CD14-positive monocyte (primary cell): Measurements from ENCODE around the gene SHROOM3. TPM values are rescaled to one million over a fixed set of nuclear protein-coding genes. Genes with fewer than 3 reads are reported as not detected.
A peak's percentile ranks its signal among the peaks of the same experiment; 100 is the strongest.

Experiments used
- DNase-seq, 3 donors: peaks; one replicate each; pipeline ENCODE4 v3.0.0-alpha.2; 2011 to 2022
- H2AFZ ChIP-seq: 2 replicates; pipeline ENCODE4 v1.6.0; 2012; ENCODE audit warnings: mild to moderate bottlenecking, low read depth, low read length, inconsistent platforms; ENCODE audit not compliant: insufficient read depth, poor library complexity, severe bottlenecking
- H3K27ac ChIP-seq, 2 donors: 1 replicate in 1 of 2; 2 replicates in 1 of 2; pipeline ENCODE4 v1.5.1; 2012 to 2013; ENCODE audit warnings: low read length in 2 of 2, control low read depth in 1 of 2, inconsistent platforms in 1 of 2, low read depth in 1 of 2, mild to moderate bottlenecking in 1 of 2
- H3K27me3 ChIP-seq, 2 donors: one replicate each; pipeline versions ENCODE4 v1.6.0 to v1.6.1; 2011 to 2013; ENCODE audit warnings: low read length in 2 of 2; ENCODE audit not compliant: control insufficient read depth in 2 of 2, insufficient read depth in 2 of 2
- H3K36me3 ChIP-seq, 2 donors: replicated peaks in 1 of 2; 1 replicate in 1 of 2; 2 replicates in 1 of 2; pipeline versions ENCODE4 v1.5.1 to v1.6.1; 2012 to 2013; ENCODE audit warnings: low read length in 2 of 2, control low read depth in 1 of 2, inconsistent platforms in 1 of 2, mild to moderate bottlenecking in 1 of 2; ENCODE audit not compliant: insufficient read depth in 2 of 2, control insufficient read depth in 1 of 2
- H3K4me1 ChIP-seq, 2 donors: 1 replicate in 1 of 2; 2 replicates in 1 of 2; pipeline versions ENCODE4 v1.5.1 to v1.6.1; 2012 to 2013; ENCODE audit warnings: low read length in 2 of 2, control low read depth in 1 of 2, inconsistent platforms in 1 of 2, mild to moderate bottlenecking in 1 of 2, moderate library complexity in 1 of 2; ENCODE audit not compliant: insufficient read depth in 2 of 2, control insufficient read depth in 1 of 2
- H3K4me2 ChIP-seq: replicated peaks from 2 replicates; pipeline ENCODE3; 2012; ENCODE audit warnings: low read length, moderate library complexity, mild to moderate bottlenecking; ENCODE audit not compliant: poor library complexity, severe bottlenecking; ENCODE audit errors: extremely low read depth
- H3K4me3 ChIP-seq, 3 experiments: fragments of 200-600 bp in 1 of 3; sonication (generic) in 1 of 3; replicated peaks in 1 of 3; 1 replicate in 2 of 3; 2 replicates in 1 of 3; pipeline ENCODE4 v1.5.1; 2011 to 2013; ENCODE audit warnings: low read length in 3 of 3, mild to moderate bottlenecking in 3 of 3, control low read depth in 2 of 3, low read depth in 2 of 3, inconsistent platforms in 1 of 3, moderate library complexity in 1 of 3
- H3K79me2 ChIP-seq: 2 replicates; pipeline ENCODE4 v1.6.0; 2012; ENCODE audit warnings: mild to moderate bottlenecking, control low read depth, inconsistent platforms, low read length, moderate library complexity; ENCODE audit not compliant: insufficient read depth
- H3K9ac ChIP-seq: 2 replicates; pipeline ENCODE4 v1.6.0; 2017; ENCODE audit warnings: low read length, mild to moderate bottlenecking; ENCODE audit not compliant: insufficient read depth, poor library complexity, severe bottlenecking
- H3K9me3 ChIP-seq, 2 donors: replicated peaks in 1 of 2; 1 replicate in 1 of 2; 2 replicates in 1 of 2; pipeline versions ENCODE4 v1.5.1 to v1.6.1; 2012 to 2013; ENCODE audit warnings: low read length in 2 of 2, control low read depth in 1 of 2; ENCODE audit not compliant: control insufficient read depth in 1 of 2, insufficient read depth in 1 of 2
- H4K20me1 ChIP-seq: 2 replicates; pipeline ENCODE4 v1.6.0; 2012; ENCODE audit warnings: mild to moderate bottlenecking, low read length, control low read depth, moderate library complexity; ENCODE audit not compliant: insufficient read depth
- H3K27ac Mint-ChIP-seq, 7 donors: one replicate each; pipeline ENCODE4 v1.8.0; 2020; ENCODE audit warnings: mild to moderate bottlenecking in 7 of 7, mixed read lengths in 7 of 7, moderate library complexity in 6 of 7, inconsistent platforms in 2 of 7
- H3K27me3 Mint-ChIP-seq, 3 donors: one replicate each; pipeline ENCODE4 v1.8.0; 2021 to 2022; ENCODE audit warnings: low read depth in 3 of 3, mild to moderate bottlenecking in 3 of 3, mixed read lengths in 3 of 3, moderate library complexity in 3 of 3, inconsistent platforms in 1 of 3
- H3K36me3 Mint-ChIP-seq, 2 donors: one replicate each; pipeline ENCODE4 v1.8.0; 2020; ENCODE audit warnings: mixed read lengths in 2 of 2, inconsistent platforms in 1 of 2, mild to moderate bottlenecking in 1 of 2
- H3K4me1 Mint-ChIP-seq: one replicate; pipeline ENCODE4 v1.8.0; 2020; ENCODE audit warnings: mild to moderate bottlenecking, mixed read lengths
- H3K4me3 Mint-ChIP-seq, 2 donors: one replicate each; pipeline ENCODE4 v1.8.0; 2020; ENCODE audit warnings: mild to moderate bottlenecking in 2 of 2, mixed read lengths in 2 of 2, moderate library complexity in 1 of 2
- H3K9me3 Mint-ChIP-seq, 7 donors: one replicate each; pipeline ENCODE4 v1.8.0; 2020 to 2022; ENCODE audit warnings: mixed read lengths in 7 of 7, mild to moderate bottlenecking in 6 of 7, moderate library complexity in 6 of 7, inconsistent platforms in 2 of 7
- CTCF ChIP-seq: fragments of 200-600 bp; IDR thresholded peaks from one replicate; pipeline ENCODE4 v1.8.0; 2022; ENCODE audit warnings: antibody characterized with exemption, mild to moderate bottlenecking
- WGBS: methylation state at CpG from one replicate; pipeline ENCODE4 v1.1.5; 2013; ENCODE audit warnings: missing lambda C conversion rate; ENCODE audit not compliant: insufficient coverage; 5-methylcytosine and 5-hydroxymethylcytosine counted together
- intact Hi-C, 2 donors: fragments of 100-400 bp; cut with micrococcal nuclease; formaldehyde crosslinking; loops; one replicate each; pipeline versions ENCODE4 v1.15.0 to v1.15.1; 2023
- polyA plus RNA-seq, 3 donors: library from polyadenylated mRNA; depleted of rRNA in 1 of 3; unstranded in 2 of 3; stranded (reverse) in 1 of 3; fragments of 300-500 nt in 2 of 3; fragments of >200 nt in 1 of 3; fragmentation: Illumina TruSeq in 2 of 3; gene quantifications; 1 replicate in 2 of 3; 2 replicates in 1 of 3; pipeline ENCODE4 v1.2.3, GENCODE V29; 2012 to 2021

SHROOM3 gene
- polyA plus RNA-seq, 3 donors, result not detected

- DNase-seq, result no peak
- no peak for TF ChIP-seq CTCF
- H3K4me3 ChIP-seq, result no peak overlapping the region
- no peaks in the 10 kb centered on the region for H3K79me2 ChIP-seq
- no peak overlapping the region for H3K9ac ChIP-seq
- no peaks in the 10 kb centered on the region for H3K4me1 Mint-ChIP-seq
- H3K36me3 Mint-ChIP-seq, result no peaks in the 10 kb centered on the region
- no peak overlapping the region for H2AFZ ChIP-seq
- no peak overlapping the region for H3K27ac Mint-ChIP-seq
- H3K4me2 ChIP-seq, result no peak overlapping the region
- H3K9me3 Mint-ChIP-seq, result peaks cover 0 to 3% (median 0%) of the 10 kb centered on the region in 7 donors
- H3K9me3 ChIP-seq, result no peaks in the 10 kb centered on the region
- intact Hi-C loops, result loop anchor here (10.0 kb wide), 2 partner anchors 318 to 328 kb away; no protein-coding TSS in a partner anchor
- H3K4me3 Mint-ChIP-seq, result no peak overlapping the region
- peaks cover 0 to 4% (median 3%) of the 10 kb centered on the region in 3 donors for H3K27me3 Mint-ChIP-seq
- H3K27me3 ChIP-seq, result no peaks in the 10 kb centered on the region
- WGBS, result no CpG with 5 or more reads among the region's 1 CpG
- H3K27ac ChIP-seq, result no peak overlapping the region
- no peaks in the 10 kb centered on the region for H3K4me1 ChIP-seq
- H4K20me1 ChIP-seq, result no peaks in the 10 kb centered on the region
- no peaks in the 10 kb centered on the region for H3K36me3 ChIP-seq
These were observed 67.9 kb downstream of the SHROOM3 start for GRCh38 chr4:76502886-76503285.

- H3K36me3 Mint-ChIP-seq, result no peaks in the 10 kb centered on the region
- H3K4me1 Mint-ChIP-seq, result no peaks in the 10 kb centered on the region
- no peaks in the 10 kb centered on the region for H3K27me3 ChIP-seq
- no peak overlapping the region for H3K4me2 ChIP-seq
- no peak overlapping the region for H3K4me3 Mint-ChIP-seq
- intact Hi-C loops, result loop anchor here (10.0 kb wide), 2 partner anchors 320 to 330 kb away; no protein-coding TSS in a partner anchor
- no peak overlapping the region for H3K9ac ChIP-seq
- DNase-seq, result peak; percentile 6 to 19 (median 16)
- no peaks in the 10 kb centered on the region for H3K9me3 ChIP-seq
- no peaks in the 10 kb centered on the region for H4K20me1 ChIP-seq
- peaks cover 1 to 2% (median 2%) of the 10 kb centered on the region in 3 donors for H3K27me3 Mint-ChIP-seq
- H3K79me2 ChIP-seq, result no peaks in the 10 kb centered on the region
- H3K4me1 ChIP-seq, result no peaks in the 10 kb centered on the region
- H3K9me3 Mint-ChIP-seq, result peaks cover 0 to 3% (median 0%) of the 10 kb centered on the region in 7 donors
- no peak overlapping the region for H3K4me3 ChIP-seq
- no peak overlapping the region for H2AFZ ChIP-seq
- no peaks in the 10 kb centered on the region for H3K36me3 ChIP-seq
- peak; percentile 77 for TF ChIP-seq CTCF
- WGBS, result no CpG with 5 or more reads among the region's 2 CpGs
- H3K27ac ChIP-seq, result no peak overlapping the region
- no peak overlapping the region for H3K27ac Mint-ChIP-seq
These were observed 69.8 kb downstream of the SHROOM3 start for GRCh38 chr4:76504613-76505465.
